H9 (cell line): Measurements from ENCODE around the gene COMMD1. TPM values are rescaled to one million over a fixed set of nuclear protein-coding genes. Genes with fewer than 3 reads are reported as not detected.

Source experiments
- DNase-seq: peaks from one replicate; pipeline ENCODE4 v3.0.0-alpha.2; 2017
- H2AFZ ChIP-seq: one replicate; pipeline ENCODE4 v1.6.1; 2013; ENCODE audit warnings: mild to moderate bottlenecking, low read length, control low read depth, moderate library complexity
- H2AK5ac ChIP-seq: 2 replicates; pipeline ENCODE4 v1.6.1; 2013; ENCODE audit warnings: low read length, control low read depth, mixed read lengths; ENCODE audit not compliant: insufficient read length
- H2BK120ac ChIP-seq: one replicate; pipeline ENCODE4 v1.6.1; 2013; ENCODE audit warnings: low read depth, mild to moderate bottlenecking, low read length, control low read depth, inconsistent platforms; ENCODE audit not compliant: poor library complexity, severe bottlenecking
- H2BK12ac ChIP-seq: 2 replicates; pipeline ENCODE4 v1.6.1; 2013; ENCODE audit warnings: low read length, control low read depth, mixed read lengths, low read depth; ENCODE audit not compliant: insufficient read length
- H2BK15ac ChIP-seq: 2 replicates; pipeline ENCODE4 v1.6.1; 2013; ENCODE audit warnings: low read depth, low read length, control low read depth
- H2BK20ac ChIP-seq: one replicate; pipeline ENCODE4 v1.6.1; 2013; ENCODE audit warnings: low read depth, mild to moderate bottlenecking, low read length, control low read depth, inconsistent platforms; ENCODE audit not compliant: poor library complexity, severe bottlenecking
- H2BK5ac ChIP-seq: 2 replicates; pipeline ENCODE4 v1.6.1; 2013; ENCODE audit warnings: low read length, control low read depth, mixed read lengths; ENCODE audit not compliant: insufficient read length
- H3K14ac ChIP-seq: 2 replicates; pipeline ENCODE4 v1.6.1; 2013; ENCODE audit warnings: low read length, control low read depth; ENCODE audit not compliant: insufficient read depth
- H3K18ac ChIP-seq: 2 replicates; pipeline ENCODE4 v1.6.1; 2013; ENCODE audit warnings: low read depth, mild to moderate bottlenecking, mixed read lengths, low read length, control low read depth; ENCODE audit not compliant: insufficient read length
- H3K23ac ChIP-seq: 2 replicates; pipeline ENCODE4 v1.6.1; 2013; ENCODE audit warnings: low read length, control low read depth, mixed read lengths, low read depth; ENCODE audit not compliant: insufficient read length
- H3K23me2 ChIP-seq: 2 replicates; pipeline ENCODE4 v1.6.1; 2013; ENCODE audit warnings: low read depth, mild to moderate bottlenecking, mixed read lengths, low read length, control low read depth; ENCODE audit not compliant: insufficient read length, poor library complexity, severe bottlenecking
- H3K27ac ChIP-seq: 2 replicates; pipeline ENCODE4 v1.5.1; 2013; ENCODE audit warnings: low read length, control low read depth, mixed read lengths, low read depth; ENCODE audit not compliant: insufficient read length
- H3K27me3 ChIP-seq: 2 replicates; pipeline ENCODE4 v1.6.1; 2013; ENCODE audit warnings: low read length, control low read depth, inconsistent platforms; ENCODE audit not compliant: insufficient read depth
- H3K4ac ChIP-seq: 2 replicates; pipeline ENCODE4 v1.6.1; 2013; ENCODE audit warnings: low read depth, mild to moderate bottlenecking, control low read depth, inconsistent platforms, low read length, moderate library complexity
- H3K4me1 ChIP-seq: 2 replicates; pipeline ENCODE4 v1.6.1; 2013; ENCODE audit warnings: low read length, control low read depth, inconsistent platforms; ENCODE audit not compliant: insufficient read depth
- H3K4me2 ChIP-seq: 2 replicates; pipeline ENCODE4 v1.6.1; 2013; ENCODE audit warnings: low read length, control low read depth, mixed read lengths; ENCODE audit not compliant: insufficient read length, insufficient read depth
- H3K56ac ChIP-seq: 2 replicates; pipeline ENCODE4 v1.6.1; 2013; ENCODE audit warnings: low read depth, mild to moderate bottlenecking, mixed read lengths, low read length, control low read depth; ENCODE audit not compliant: insufficient read length
- H3K79me1 ChIP-seq: 2 replicates; pipeline ENCODE4 v1.6.1; 2013; ENCODE audit warnings: low read depth, mild to moderate bottlenecking, moderate library complexity, low read length, control low read depth, inconsistent platforms; ENCODE audit not compliant: insufficient read depth, poor library complexity, severe bottlenecking
- H3K79me2 ChIP-seq: 2 replicates; pipeline ENCODE4 v1.6.1; 2013; ENCODE audit warnings: low read length, control low read depth, inconsistent platforms; ENCODE audit not compliant: insufficient read depth
- H3K9ac ChIP-seq: 2 replicates; pipeline ENCODE4 v1.6.1; 2013; ENCODE audit warnings: low read length, control low read depth, mixed read lengths; ENCODE audit not compliant: insufficient read length; ENCODE audit errors: extremely low read depth
- H3K9me3 ChIP-seq: one replicate; pipeline ENCODE4 v1.6.1; 2013; ENCODE audit warnings: low read depth, low read length, inconsistent platforms; ENCODE audit not compliant: control insufficient read depth
- H3T11ph ChIP-seq: one replicate; pipeline ENCODE4 v1.6.1; 2013; ENCODE audit warnings: mild to moderate bottlenecking, low read length, control low read depth, inconsistent platforms
- H4K20me1 ChIP-seq: one replicate; pipeline ENCODE4 v1.6.1; 2013; ENCODE audit not compliant: control insufficient read depth, insufficient read length, insufficient read depth
- H4K5ac ChIP-seq: 2 replicates; pipeline ENCODE4 v1.6.1; 2013; ENCODE audit warnings: low read depth, mild to moderate bottlenecking, mixed read lengths, low read length, control low read depth; ENCODE audit not compliant: insufficient read length
- H4K8ac ChIP-seq: replicated peaks from 2 replicates; pipeline ENCODE4 v1.6.1; 2013; ENCODE audit warnings: low read length, control low read depth, mixed read lengths, low read depth; ENCODE audit not compliant: insufficient read length
- H4K91ac ChIP-seq: 2 replicates; pipeline ENCODE4 v1.6.1; 2013; ENCODE audit warnings: low read depth, mild to moderate bottlenecking, moderate library complexity, mixed read lengths, low read length, control low read depth; ENCODE audit not compliant: insufficient read length
- H3K27ac Mint-ChIP-seq, 3 experiments: 2 replicates in 2 of 3; 3 replicates in 1 of 3; pipeline ENCODE4 v1.8.0; 2020 to 2021; ENCODE audit warnings: mixed read lengths in 3 of 3, mild to moderate bottlenecking in 1 of 3, moderate library complexity in 1 of 3
- H3K27me3 Mint-ChIP-seq: 2 replicates; pipeline ENCODE4 v1.8.0; 2021; ENCODE audit warnings: low read depth, mild to moderate bottlenecking, moderate library complexity, mixed read lengths
- H3K36me3 Mint-ChIP-seq, 3 experiments: 2 replicates in 2 of 3; 3 replicates in 1 of 3; pipeline ENCODE4 v1.8.0; 2020 to 2021; ENCODE audit warnings: low read depth in 3 of 3, mixed read lengths in 3 of 3; ENCODE audit not compliant: insufficient read depth in 1 of 3
- H3K4me1 Mint-ChIP-seq, 2 experiments: 2 replicates each; pipeline ENCODE4 v1.8.0; 2020; ENCODE audit warnings: mixed read lengths in 2 of 2
- H3K4me3 Mint-ChIP-seq, 2 experiments: 2 replicates in 1 of 2; 3 replicates in 1 of 2; pipeline ENCODE4 v1.8.0; 2020 to 2021; ENCODE audit warnings: mild to moderate bottlenecking in 2 of 2, mixed read lengths in 2 of 2, moderate library complexity in 1 of 2
- H3K9me3 Mint-ChIP-seq, 2 experiments: 2 replicates in 1 of 2; 3 replicates in 1 of 2; pipeline ENCODE4 v1.8.0; 2020; ENCODE audit warnings: mild to moderate bottlenecking in 2 of 2, mixed read lengths in 2 of 2, moderate library complexity in 1 of 2
- CTCF ChIP-seq: fragments of 200-600 bp; sonication (generic); conservative IDR thresholded peaks from 3 replicates; pipeline ENCODE4 v1.8.0; 2021; ENCODE audit warnings: antibody characterized with exemption, mild to moderate bottlenecking
- WGBS: extraction: QIAGEN DNeasy Blood & Tissue Kit; methylation state at CpG from one replicate; pipeline ENCODE4 v1.1.7; 2013; ENCODE audit warnings: missing lambda C conversion rate, low lambda C conversion rate, mixed read lengths; ENCODE audit not compliant: insufficient read length; ENCODE audit errors: extremely low coverage; 5-methylcytosine and 5-hydroxymethylcytosine counted together
- total RNA-seq: library from RNA; stranded (reverse); gene quantifications from 2 replicates; pipeline ENCODE4 v1.2.1, GENCODE V29; 2021

COMMD1 gene
- total RNA-seq, 1 experiment from 2014 or later: 31.5 TPM

DNA sequence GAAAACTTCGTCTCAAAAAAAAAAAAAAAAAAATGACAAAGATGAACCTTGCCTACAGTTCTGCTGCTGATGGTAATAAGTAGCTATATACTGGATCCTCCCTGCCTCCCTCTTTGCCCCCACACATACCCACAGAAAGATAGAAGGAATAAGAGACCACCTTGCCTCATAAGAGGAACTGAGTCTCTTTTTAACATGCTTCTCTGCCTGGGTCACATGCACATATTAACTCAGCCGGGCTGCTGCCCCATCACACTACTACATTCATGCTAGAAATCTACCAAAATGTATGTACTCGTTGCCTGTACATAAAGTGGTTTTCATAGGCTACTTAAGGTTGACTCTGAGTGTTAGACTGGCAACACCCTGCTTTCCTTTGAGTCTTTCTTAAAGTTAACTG, 211.5 kb downstream of the COMMD1 start:
- Mint-ChIP-seq H3K27me3 (no peaks in the 10 kb centered on the region), H3K36me3 (no peaks in the 10 kb centered on the region), H3K4me3 (no peak overlapping the region), H3K4me1 (peaks cover 28 to 31% of the 10 kb centered on the region in 2 experiments), H3K27ac (no peak overlapping the region), H3K9me3 (no peaks in the 10 kb centered on the region)
- TF ChIP-seq CTCF: no peak
- no peak overlapping the region for H2BK20ac ChIP-seq
- no peak overlapping the region for H2BK5ac ChIP-seq
- no peaks in the 10 kb centered on the region for H3K9me3 ChIP-seq
- no peak overlapping the region for H3K27ac ChIP-seq
- H3K27me3 ChIP-seq: no peaks in the 10 kb centered on the region
- H4K5ac ChIP-seq: no peak overlapping the region
- H4K20me1 ChIP-seq: no peaks in the 10 kb centered on the region
- H2BK120ac ChIP-seq: no peak overlapping the region
- H3K23me2 ChIP-seq: no peaks in the 10 kb centered on the region
- no peak overlapping the region for H3K4me2 ChIP-seq
- peaks cover 6% of the 10 kb centered on the region; the same call in 1 of the 2 replicates for H3K4me1 ChIP-seq
- no peak overlapping the region for H2BK12ac ChIP-seq
- no peak overlapping the region for H3K56ac ChIP-seq
- no CpG with 5 or more reads among the region's 3 CpGs for WGBS
- no peak overlapping the region for H3K4ac ChIP-seq
- no peaks in the 10 kb centered on the region for H3K79me1 ChIP-seq
- no peaks in the 10 kb centered on the region for H3K79me2 ChIP-seq
- no peak overlapping the region for H3T11ph ChIP-seq
- no peak overlapping the region for H2AFZ ChIP-seq
- no peak overlapping the region for H3K14ac ChIP-seq
- no peak overlapping the region for H4K8ac ChIP-seq
- H3K23ac ChIP-seq: no peak overlapping the region
- no peak overlapping the region for H2AK5ac ChIP-seq
- DNase-seq: no peak
- no peak overlapping the region for H3K9ac ChIP-seq
- no peak overlapping the region for H2BK15ac ChIP-seq
- H4K91ac ChIP-seq: no peak overlapping the region
- H3K18ac ChIP-seq: no peak overlapping the region
